ENCODE results near the gene MINAR2.
A peak's percentile ranks its signal among the peaks of the same experiment; 100 is the strongest.

Gene MINAR2

DNA sequence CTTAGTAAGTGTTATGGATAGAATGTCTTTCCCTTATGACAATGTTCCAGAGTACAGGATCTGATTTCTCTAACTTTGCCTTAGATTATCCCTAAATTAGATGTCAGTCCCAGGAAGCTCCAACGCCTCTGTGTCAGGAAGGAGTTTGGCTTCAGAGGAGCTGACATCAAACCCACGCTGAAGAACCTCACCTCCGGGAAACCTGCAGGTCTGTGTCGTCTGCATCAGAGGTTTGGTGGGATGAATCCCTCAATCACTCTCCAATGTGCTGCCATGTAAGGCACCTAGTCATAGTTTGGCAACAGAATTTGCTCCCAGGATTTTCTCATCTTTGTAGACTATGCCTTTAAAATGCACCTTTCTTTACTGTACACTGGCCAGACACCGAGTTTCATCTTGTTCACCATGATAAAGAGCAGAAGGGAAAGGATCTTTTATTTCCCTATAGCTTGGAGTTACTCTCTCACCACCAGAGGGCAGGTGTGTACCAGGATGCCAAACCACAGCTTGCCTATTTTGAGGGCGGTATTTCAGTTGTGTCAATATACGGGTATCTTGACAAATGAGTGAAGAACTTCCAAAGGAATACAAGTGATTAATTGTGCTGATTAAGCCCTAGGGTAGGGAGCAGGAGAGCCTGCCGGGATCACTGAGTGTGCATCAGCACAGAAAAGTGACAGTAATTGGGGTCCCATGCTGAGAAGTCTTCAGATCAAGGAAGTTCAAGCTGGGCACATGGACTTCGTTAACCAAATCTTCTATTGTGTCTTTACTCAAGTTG is 23.4 kb downstream of the MINAR2 start:
- H3K27ac ChIP-seq (ENCODE audit: low read depth, low read length), result no peak overlapping the region
- no peaks in the 10 kb centered on the region for H3K79me2 ChIP-seq (ENCODE audit: insufficient read depth, low read length)
- H3K9ac ChIP-seq (ENCODE audit: low read length), result no peak overlapping the region
- no peak overlapping the region for H2AFZ ChIP-seq (ENCODE audit: low read depth, low read length, severe bottlenecking)
- H3F3A ChIP-seq (ENCODE audit: insufficient read depth), result no peaks in the 10 kb centered on the region
- H4K20me1 ChIP-seq (ENCODE audit: low read depth, low read length), result no peaks in the 10 kb centered on the region
- H3K4me3 ChIP-seq (ENCODE audit: insufficient read depth, low read length, poor library complexity, severe bottlenecking), result no peak overlapping the region
- H3K27me3 ChIP-seq (ENCODE audit: low read length), result no peaks in the 10 kb centered on the region
- H3K36me3 ChIP-seq (ENCODE audit: low read length), result no peaks in the 10 kb centered on the region
- TF ChIP-seq EZH2phosphoT487 (conservative IDR thresholded peaks at IDR 0.05; ENCODE audit: low read length) (no peak), CTCF (IDR thresholded peaks at IDR 0.05; ENCODE audit: insufficient read depth, low read length, poor library complexity, severe bottlenecking) (peak; percentile 87)
- H3K9me3 ChIP-seq (ENCODE audit: insufficient read depth, low read length), result no peaks in the 10 kb centered on the region
- H3K4me2 ChIP-seq (ENCODE audit: low read depth, low read length, poor library complexity, severe bottlenecking), result no peak overlapping the region
- no peaks in the 10 kb centered on the region for H3K9me2 ChIP-seq (replicated peaks; ENCODE audit: insufficient read depth, low read length)

GRCh38 chr5:129773376-129773775 is 25.5 kb downstream of the MINAR2 start:
- Histone ChIP-seq H3K27me3 (ENCODE audit: low read length) (no peaks in the 10 kb centered on the region), H2AFZ (ENCODE audit: low read depth, low read length, severe bottlenecking) (no peak overlapping the region), H3K79me2 (ENCODE audit: insufficient read depth, low read length) (no peaks in the 10 kb centered on the region), H3K9me2 (replicated peaks; ENCODE audit: insufficient read depth, low read length) (no peaks in the 10 kb centered on the region), H3K36me3 (ENCODE audit: low read length) (no peaks in the 10 kb centered on the region), H3K4me2 (ENCODE audit: low read depth, low read length, poor library complexity, severe bottlenecking) (no peak overlapping the region), H4K20me1 (ENCODE audit: low read depth, low read length) (no peaks in the 10 kb centered on the region), H3K27ac (ENCODE audit: low read depth, low read length) (no peak overlapping the region), H3K9ac (ENCODE audit: low read length) (no peak overlapping the region), H3K4me3 (ENCODE audit: insufficient read depth, low read length, poor library complexity, severe bottlenecking) (no peak overlapping the region), H3K9me3 (ENCODE audit: insufficient read depth, low read length) (no peaks in the 10 kb centered on the region), H3F3A (ENCODE audit: insufficient read depth) (no peaks in the 10 kb centered on the region)
- TF ChIP-seq EZH2phosphoT487 (conservative IDR thresholded peaks at IDR 0.05; ENCODE audit: low read length) (no peak), CTCF (IDR thresholded peaks at IDR 0.05; ENCODE audit: insufficient read depth, low read length, poor library complexity, severe bottlenecking) (no peak)

- no peak overlapping the region for H3K9ac ChIP-seq (ENCODE audit: low read length)
- H3K9me2 ChIP-seq (replicated peaks; ENCODE audit: insufficient read depth, low read length), result no peaks in the 10 kb centered on the region
- H3K27me3 ChIP-seq (ENCODE audit: low read length), result no peaks in the 10 kb centered on the region
- H3K27ac ChIP-seq (ENCODE audit: low read depth, low read length), result no peak overlapping the region
- TF ChIP-seq CTCF (IDR thresholded peaks at IDR 0.05; ENCODE audit: insufficient read depth, low read length, poor library complexity, severe bottlenecking) (no peak), EZH2phosphoT487 (conservative IDR thresholded peaks at IDR 0.05; ENCODE audit: low read length) (no peak)
- no peaks in the 10 kb centered on the region for H3F3A ChIP-seq (ENCODE audit: insufficient read depth)
- no peaks in the 10 kb centered on the region for H3K36me3 ChIP-seq (ENCODE audit: low read length)
- H3K79me2 ChIP-seq (ENCODE audit: insufficient read depth, low read length), result no peaks in the 10 kb centered on the region
- H3K4me2 ChIP-seq (ENCODE audit: low read depth, low read length, poor library complexity, severe bottlenecking), result no peak overlapping the region
- H3K4me3 ChIP-seq (ENCODE audit: insufficient read depth, low read length, poor library complexity, severe bottlenecking), result no peak overlapping the region
- H3K9me3 ChIP-seq (ENCODE audit: insufficient read depth, low read length), result no peaks in the 10 kb centered on the region
- no peak overlapping the region for H2AFZ ChIP-seq (ENCODE audit: low read depth, low read length, severe bottlenecking)
- no peaks in the 10 kb centered on the region for H4K20me1 ChIP-seq (ENCODE audit: low read depth, low read length)
Observed at GRCh38 chr5:129781594-129781993, 33.7 kb downstream of the MINAR2 start.

Measured in SU-DHL-6 (cell line).